ENCODE results near the gene WNK1.
"Not testable (repeated sequence)": the region's sequence is repeated elsewhere in the genome, so short reads cannot be mapped to it uniquely, and the experiment has no call there.

Gene WNK1

GRCh38 chr12:817941-818600 is 65.7 kb downstream of the WNK1 start:
- no peak for DNase-seq (ENCODE audit: low spot score)

- DNase-seq (ENCODE audit: low spot score) = no peak
Measured at GRCh38 chr12:818733-819132, 66.4 kb downstream of the WNK1 start.

- DNase-seq (ENCODE audit: low spot score) = no peak
Measured at GRCh38 chr12:820336-820735, 68.0 kb downstream of the WNK1 start.

GRCh38 chr12:823028-823698 is 70.8 kb downstream of the WNK1 start:
- no peak for DNase-seq (ENCODE audit: low spot score)

- DNase-seq (ENCODE audit: low spot score) = no peak
Measured at GRCh38 chr12:826331-826730, 74.0 kb downstream of the WNK1 start.

- DNase-seq (ENCODE audit: low spot score) = no peak
Measured at GRCh38 chr12:828726-829395, 76.5 kb downstream of the WNK1 start.

- DNase-seq (ENCODE audit: low spot score) = no peak
Measured at GRCh38 chr12:830111-830867, 77.9 kb downstream of the WNK1 start.

- no peak for DNase-seq (ENCODE audit: low spot score)
Measured at GRCh38 chr12:835754-836518, 83.6 kb downstream of the WNK1 start.

GRCh38 chr12:836952-837351 is 84.6 kb downstream of the WNK1 start:
- DNase-seq (ENCODE audit: low spot score) = no peak

- DNase-seq (ENCODE audit: low spot score) = no peak
Measured at GRCh38 chr12:837548-837947, 85.2 kb downstream of the WNK1 start.

- no peak for DNase-seq (ENCODE audit: low spot score)
Measured at GRCh38 chr12:843609-844008, 91.2 kb downstream of the WNK1 start.

- DNase-seq (ENCODE audit: low spot score) = no peak
Measured at GRCh38 chr12:846421-846820, 94.0 kb downstream of the WNK1 start.

- no peak for DNase-seq (ENCODE audit: low spot score)
Measured at GRCh38 chr12:848173-848865, 95.9 kb downstream of the WNK1 start.

- DNase-seq (ENCODE audit: low spot score) = no peak
Measured at GRCh38 chr12:848882-849527, 96.6 kb downstream of the WNK1 start.

GRCh38 chr12:849733-850437 is 97.5 kb downstream of the WNK1 start:
- DNase-seq (ENCODE audit: low spot score) = not testable (repeated sequence)

- DNase-seq (ENCODE audit: low spot score) = no peak
Measured at GRCh38 chr12:851343-851742, 99.0 kb downstream of the WNK1 start.

GRCh38 chr12:851913-852312 is 99.5 kb downstream of the WNK1 start:
- DNase-seq (ENCODE audit: low spot score) = no peak

- DNase-seq (ENCODE audit: low spot score) = no peak
Measured at GRCh38 chr12:852864-853263, 100.5 kb downstream of the WNK1 start.

- no peak for DNase-seq (ENCODE audit: low spot score)
Measured at GRCh38 chr12:857611-858010, 105.2 kb downstream of the WNK1 start.

GRCh38 chr12:862303-862911 is 110.0 kb downstream of the WNK1 start:
- DNase-seq (ENCODE audit: low spot score) = no peak
